Neural cell (in vitro differentiated cells): ENCODE results near the gene SHC2. TPM values are rescaled to one million over a fixed set of nuclear protein-coding genes. Genes with fewer than 3 reads are reported as not detected.

Source experiments
- H2AFZ ChIP-seq: fragments of 200-600, 300-800 bp; sonication (generic), shearing (Covaris generic); 2 replicates; pipeline ENCODE4 v1.6.0; 2014; ENCODE audit warnings: low read depth, mild to moderate bottlenecking, antibody characterized with exemption, low read length, moderate library complexity
- H3F3A ChIP-seq: fragments of 200-600 bp; shearing (Covaris generic); 2 replicates; pipeline ENCODE4 v1.6.1; 2016; ENCODE audit warnings: mild to moderate bottlenecking, moderate library complexity, mixed read lengths, antibody characterized with exemption, low read length; ENCODE audit not compliant: insufficient read depth, poor library complexity, severe bottlenecking
- H3K27ac ChIP-seq: fragments of 200-600, 300-800 bp; sonication (generic), shearing (Covaris generic); 2 replicates; pipeline ENCODE4 v1.5.1; 2014; ENCODE audit warnings: mild to moderate bottlenecking, low read length, moderate library complexity
- H3K27me3 ChIP-seq: fragments of 300-800, 200-600 bp; sonication (generic), shearing (Covaris generic); 2 replicates; pipeline ENCODE4 v1.6.0; 2014; ENCODE audit warnings: mild to moderate bottlenecking, low read depth, low read length, moderate library complexity; ENCODE audit not compliant: insufficient read depth
- H3K36me3 ChIP-seq: fragments of 300-800, 200-600 bp; sonication (generic), shearing (Covaris generic); 2 replicates; pipeline ENCODE4 v1.5.1; 2014; ENCODE audit warnings: mild to moderate bottlenecking, antibody characterized with exemption, low read length, moderate library complexity; ENCODE audit not compliant: insufficient read depth
- H3K4me2 ChIP-seq: fragments of 300-800, 200-600 bp; sonication (generic), shearing (Covaris generic); 2 replicates; pipeline ENCODE4 v1.6.0; 2014; ENCODE audit warnings: mild to moderate bottlenecking, low read length
- H3K4me3 ChIP-seq: fragments of 300-800, 200-600 bp; sonication (generic), shearing (Covaris generic); 2 replicates; pipeline ENCODE4 v1.5.1; 2014; ENCODE audit warnings: mild to moderate bottlenecking, low read length, moderate library complexity
- H3K79me2 ChIP-seq: fragments of 200-600 bp; shearing (Covaris generic); replicated peaks from 2 replicates; pipeline ENCODE4 v1.6.0; 2014; ENCODE audit warnings: mild to moderate bottlenecking, low read length, moderate library complexity; ENCODE audit not compliant: insufficient read depth
- H3K9ac ChIP-seq: fragments of 300-800, 200-600 bp; sonication (generic), shearing (Covaris generic); 2 replicates; pipeline ENCODE4 v1.6.1; 2016; ENCODE audit warnings: mild to moderate bottlenecking, low read length, mixed read lengths
- H3K9me2 ChIP-seq: fragments of 200-600 bp; shearing (Covaris generic); 2 replicates; pipeline ENCODE4 v1.6.1; 2016; ENCODE audit warnings: mild to moderate bottlenecking, low read length, mixed read lengths; ENCODE audit not compliant: insufficient read depth
- H3K9me3 ChIP-seq: fragments of 200-600, 300-800 bp; sonication (generic), shearing (Covaris generic); 2 replicates; pipeline ENCODE4 v1.6.1; 2016; ENCODE audit warnings: mild to moderate bottlenecking, mixed run types, low read length, moderate library complexity, mixed read lengths
- H4K20me1 ChIP-seq: fragments of 200-600 bp; shearing (Covaris generic); 2 replicates; pipeline ENCODE4 v1.6.1; 2016; ENCODE audit warnings: mild to moderate bottlenecking, mixed run types; ENCODE audit not compliant: insufficient read depth
- CTCF ChIP-seq: fragments of 450-650 bp; IDR thresholded peaks from 2 replicates; pipeline ENCODE4 v1.5.1; 2014; ENCODE audit warnings: antibody characterized with exemption, mild to moderate bottlenecking, moderate library complexity; ENCODE audit not compliant: poor library complexity, severe bottlenecking
- EP300 ChIP-seq: fragments of 450-650 bp; conservative IDR thresholded peaks from 2 replicates; pipeline ENCODE4 v1.6.1; 2014; ENCODE audit warnings: antibody characterized with exemption, mild to moderate bottlenecking, moderate library complexity; ENCODE audit not compliant: poor library complexity, severe bottlenecking
- EZH2 ChIP-seq: fragments of 200-600, 300-800 bp; shearing (Covaris generic), sonication (generic); IDR thresholded peaks from 2 replicates; pipeline ENCODE4 v1.6.1; 2014; ENCODE audit warnings: antibody characterized with exemption, low read length, borderline replicate concordance, mild to moderate bottlenecking; ENCODE audit not compliant: insufficient read depth, poor library complexity, severe bottlenecking
- MXI1 ChIP-seq: fragments of 450-650 bp; conservative IDR thresholded peaks from 2 replicates; pipeline ENCODE4 v1.6.1; 2014; ENCODE audit warnings: antibody characterized with exemption, mild to moderate bottlenecking; ENCODE audit not compliant: poor library complexity, severe bottlenecking
- POLR2AphosphoS5 ChIP-seq: IDR thresholded peaks from 2 replicates; pipeline ENCODE4 v1.6.1; 2012
- RAD21 ChIP-seq: fragments of 450-650 bp; conservative IDR thresholded peaks from 2 replicates; pipeline ENCODE4 v1.6.1; 2014; ENCODE audit warnings: antibody characterized with exemption, mild to moderate bottlenecking, moderate library complexity
- REST ChIP-seq: IDR thresholded peaks from 2 replicates; pipeline ENCODE4 v1.6.1; 2012; ENCODE audit warnings: borderline replicate concordance
- SMC3 ChIP-seq: fragments of 450-650 bp; conservative IDR thresholded peaks from 2 replicates; pipeline ENCODE4 v1.6.1; 2014; ENCODE audit warnings: antibody characterized with exemption, mild to moderate bottlenecking, moderate library complexity; ENCODE audit not compliant: poor library complexity
- TAF1 ChIP-seq: IDR thresholded peaks from 2 replicates; pipeline ENCODE4 v1.6.1; 2012; ENCODE audit warnings: low read depth
- polyA plus RNA-seq: library from polyadenylated mRNA; depleted of rRNA; stranded (reverse); fragments of >200 nt; gene quantifications from 2 replicates; pipeline ENCODE4 v1.2.3, GENCODE V29; 2014

The SHC2 gene
- polyA plus RNA-seq, 1 donor from 2014 or later: 75.8 TPM

DNA sequence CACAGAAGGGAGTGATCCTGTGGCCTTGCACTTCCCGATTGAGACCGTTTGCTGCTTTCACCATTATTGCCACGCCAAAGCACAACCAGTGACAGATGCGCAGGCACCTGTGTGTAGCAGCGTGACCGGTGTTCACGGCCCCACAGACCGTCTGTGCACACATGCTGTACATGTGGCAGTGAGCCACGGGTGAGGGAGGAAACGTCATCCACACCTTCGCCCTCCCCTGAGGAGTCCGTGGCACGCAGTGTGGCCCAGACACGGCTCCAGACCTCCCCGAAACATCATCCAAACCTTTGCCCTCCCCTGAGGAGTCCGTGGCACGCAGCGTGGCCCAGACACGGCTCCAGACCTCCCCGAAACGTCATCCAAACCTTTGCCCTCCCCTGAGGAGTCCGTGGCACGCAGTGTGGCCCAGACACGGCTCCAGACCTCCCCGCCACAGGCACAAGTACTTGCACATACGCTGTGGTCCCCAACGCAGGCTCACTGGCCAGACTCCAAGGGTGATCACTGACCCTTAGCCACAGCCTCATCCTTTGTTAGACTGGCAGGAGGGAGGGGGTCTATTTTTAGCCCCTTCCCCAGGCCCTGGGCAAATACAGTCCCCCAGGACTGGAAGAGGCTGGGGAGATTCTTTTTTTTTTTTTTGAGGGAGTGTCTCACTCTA is 7.9 kb upstream of the SHC2 start:
- H3K27me3 ChIP-seq: no peaks in the 10 kb centered on the region
- no peak overlapping the region for H3K4me3 ChIP-seq
- no peaks in the 10 kb centered on the region for H3K36me3 ChIP-seq
- no peaks in the 10 kb centered on the region for H3K9me2 ChIP-seq
- no peaks in the 10 kb centered on the region for H3K79me2 ChIP-seq
- no peaks in the 10 kb centered on the region for H4K20me1 ChIP-seq
- no peak overlapping the region for H3K4me2 ChIP-seq
- H3K9ac ChIP-seq: no peak overlapping the region
- H3K9me3 ChIP-seq: no peaks in the 10 kb centered on the region
- TF ChIP-seq SMC3 (no peak), RAD21 (no peak), TAF1 (no peak), MXI1 (no peak), CTCF (no peak), POLR2AphosphoS5 (no peak), EZH2 (no peak), REST (no peak), EP300 (no peak)
- no peak overlapping the region for H2AFZ ChIP-seq
- no peaks in the 10 kb centered on the region for H3F3A ChIP-seq
- no peak overlapping the region for H3K27ac ChIP-seq

- Histone ChIP-seq H3K9me3 (no peaks in the 10 kb centered on the region), H3F3A (no peaks in the 10 kb centered on the region), H3K36me3 (no peaks in the 10 kb centered on the region), H3K9me2 (no peaks in the 10 kb centered on the region), H3K27ac (no peak overlapping the region), H3K4me3 (no peak overlapping the region), H3K79me2 (no peaks in the 10 kb centered on the region), H4K20me1 (no peaks in the 10 kb centered on the region), H2AFZ (no peak overlapping the region), H3K27me3 (no peaks in the 10 kb centered on the region), H3K9ac (no peak overlapping the region), H3K4me2 (no peak overlapping the region)
- no peak for TF ChIP-seq TAF1
- TF ChIP-seq RAD21: no peak
- no peak for TF ChIP-seq REST
- TF ChIP-seq MXI1: no peak
- no peak for TF ChIP-seq POLR2AphosphoS5
- TF ChIP-seq CTCF: no peak
- TF ChIP-seq SMC3: no peak
- no peak for TF ChIP-seq EZH2
- no peak for TF ChIP-seq EP300
Observed at GRCh38 chr19:467554-467953, 6.7 kb upstream of the SHC2 start.
